Memory B cell (primary cell): ENCODE measurements around the gene PRSS38.
"Not testable (repeated sequence)": the region's sequence is repeated elsewhere in the genome, so short reads cannot be mapped to it uniquely, and the experiment has no call there.

Experiments used
- ATAC-seq: fragments of 150-1000 bp; cut with Tn5 transposase; 2 replicates; pipeline ENCODE4 v1.10.0; 2021; ENCODE audit warnings: low read depth, mild to moderate bottlenecking, moderate library complexity
- DNase-seq, 2 donors: peaks; one replicate each; pipeline ENCODE4 v3.0.0; 2022; ENCODE audit warnings: low spot score in 2 of 2
- H3K27ac Mint-ChIP-seq: one replicate; pipeline ENCODE4 v1.8.0; 2022; ENCODE audit warnings: mild to moderate bottlenecking, moderate library complexity, mixed read lengths
- H3K27me3 Mint-ChIP-seq: one replicate; pipeline ENCODE4 v1.8.0; 2022; ENCODE audit warnings: mixed read lengths
- H3K36me3 Mint-ChIP-seq: one replicate; pipeline ENCODE4 v1.8.0; 2022; ENCODE audit warnings: mild to moderate bottlenecking, mixed read lengths
- H3K4me1 Mint-ChIP-seq: one replicate; pipeline ENCODE4 v1.8.0; 2022; ENCODE audit warnings: mixed read lengths
- H3K4me3 Mint-ChIP-seq: one replicate; pipeline ENCODE4 v1.8.0; 2022; ENCODE audit warnings: mild to moderate bottlenecking, moderate library complexity, mixed read lengths
- H3K9me3 Mint-ChIP-seq: one replicate; pipeline ENCODE4 v1.8.0; 2022; ENCODE audit warnings: mixed read lengths

The PRSS38 gene

GRCh38 chr1:227856147-227856858 lies 40.8 kb downstream of the PRSS38 start:
- Mint-ChIP-seq H3K9me3 (no peaks in the 10 kb centered on the region), H3K4me1 (no peaks in the 10 kb centered on the region), H3K27me3 (peaks cover 16% of the 10 kb centered on the region), H3K4me3 (no peak overlapping the region), H3K36me3 (no peaks in the 10 kb centered on the region), H3K27ac (no peak overlapping the region)
- DNase-seq, result no peak
- ATAC-seq, result no peak

GRCh38 chr1:227864882-227865281 lies 49.4 kb downstream of the PRSS38 start:
- no peak for DNase-seq
- no peak for ATAC-seq
- H3K4me3 Mint-ChIP-seq, result no peak overlapping the region
- peaks cover 2% of the 10 kb centered on the region for H3K36me3 Mint-ChIP-seq
- H3K27me3 Mint-ChIP-seq, result peaks cover 15% of the 10 kb centered on the region
- no peak overlapping the region for H3K27ac Mint-ChIP-seq
- H3K4me1 Mint-ChIP-seq, result no peaks in the 10 kb centered on the region
- peaks cover 2% of the 10 kb centered on the region for H3K9me3 Mint-ChIP-seq

DNA sequence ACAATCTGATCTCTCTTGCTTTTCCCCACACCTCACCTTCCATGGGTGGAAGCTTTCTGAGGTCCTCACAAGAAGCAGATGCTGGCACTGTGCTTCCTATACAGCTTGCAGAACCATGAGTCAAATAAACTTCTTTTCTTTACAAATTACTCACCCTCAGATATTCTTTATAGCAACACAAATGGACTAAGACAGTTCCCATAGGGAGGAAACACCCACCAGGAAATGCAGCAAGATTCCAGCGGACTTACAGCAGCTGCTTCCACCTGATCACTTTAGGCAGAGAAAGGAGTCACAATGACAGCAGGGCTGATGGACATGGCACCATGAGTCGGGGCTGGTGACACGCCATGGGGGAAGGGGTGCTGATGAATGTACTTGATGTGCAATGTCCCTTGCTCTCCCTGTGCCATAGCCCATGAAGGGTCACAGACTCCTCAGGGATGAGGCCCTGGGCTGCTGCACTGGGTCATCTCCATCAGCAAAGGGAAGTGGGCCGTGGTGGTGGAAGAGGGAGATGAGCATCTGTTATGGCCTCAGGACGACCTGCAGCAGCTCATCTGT lies 53.9 kb downstream of the PRSS38 start:
- Mint-ChIP-seq H3K27me3 (peaks cover 19% of the 10 kb centered on the region), H3K4me3 (no peak overlapping the region), H3K9me3 (peaks cover 2% of the 10 kb centered on the region), H3K27ac (no peak overlapping the region), H3K36me3 (peaks cover 2% of the 10 kb centered on the region), H3K4me1 (no peaks in the 10 kb centered on the region)
- no peak for DNase-seq
- ATAC-seq, result no peak

- Mint-ChIP-seq H3K4me1 (no peaks in the 10 kb centered on the region), H3K27me3 (peaks cover 19% of the 10 kb centered on the region), H3K4me3 (no peak overlapping the region), H3K36me3 (no peaks in the 10 kb centered on the region), H3K9me3 (peaks cover 1% of the 10 kb centered on the region), H3K27ac (no peak overlapping the region)
- no peak for DNase-seq
- no peak for ATAC-seq
Observed at GRCh38 chr1:227869851-227870305, 54.4 kb downstream of the PRSS38 start.

GRCh38 chr1:227870366-227870765 lies 54.9 kb downstream of the PRSS38 start:
- Mint-ChIP-seq H3K9me3 (peaks cover 1% of the 10 kb centered on the region), H3K4me3 (no peak overlapping the region), H3K27ac (no peak overlapping the region), H3K27me3 (peaks cover 19% of the 10 kb centered on the region), H3K36me3 (no peaks in the 10 kb centered on the region), H3K4me1 (no peaks in the 10 kb centered on the region)
- ATAC-seq, result no peak
- DNase-seq, result no peak

GRCh38 chr1:227871892-227872291 lies 56.4 kb downstream of the PRSS38 start:
- not testable (repeated sequence) for H3K36me3 Mint-ChIP-seq, H3K27ac Mint-ChIP-seq, DNase-seq, H3K9me3 Mint-ChIP-seq, ATAC-seq, H3K4me3 Mint-ChIP-seq, H3K4me1 Mint-ChIP-seq
- peaks cover 16% of the 10 kb centered on the region for H3K27me3 Mint-ChIP-seq

DNA sequence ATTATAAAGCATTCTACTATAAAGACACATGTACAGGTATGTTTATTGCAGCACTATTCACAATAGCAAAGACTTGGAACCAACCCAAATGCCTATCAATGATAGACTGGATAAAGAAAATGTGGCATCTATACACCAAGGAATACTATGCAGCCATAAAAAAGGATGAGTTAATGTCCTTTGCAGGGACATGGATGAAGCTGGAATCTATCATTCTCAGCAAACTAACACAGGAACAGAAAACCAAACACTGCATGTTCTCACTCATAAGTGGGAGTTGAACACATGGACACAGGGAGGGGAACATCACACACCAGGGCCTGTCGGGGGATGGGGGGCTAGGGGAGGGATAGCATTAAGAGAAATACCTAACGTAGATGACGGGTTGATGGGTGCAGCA lies 62.3 kb downstream of the PRSS38 start:
- H3K4me3 Mint-ChIP-seq, ATAC-seq, H3K9me3 Mint-ChIP-seq, DNase-seq, H3K27me3 Mint-ChIP-seq, H3K4me1 Mint-ChIP-seq, H3K27ac Mint-ChIP-seq, H3K36me3 Mint-ChIP-seq: not testable (repeated sequence)

DNA sequence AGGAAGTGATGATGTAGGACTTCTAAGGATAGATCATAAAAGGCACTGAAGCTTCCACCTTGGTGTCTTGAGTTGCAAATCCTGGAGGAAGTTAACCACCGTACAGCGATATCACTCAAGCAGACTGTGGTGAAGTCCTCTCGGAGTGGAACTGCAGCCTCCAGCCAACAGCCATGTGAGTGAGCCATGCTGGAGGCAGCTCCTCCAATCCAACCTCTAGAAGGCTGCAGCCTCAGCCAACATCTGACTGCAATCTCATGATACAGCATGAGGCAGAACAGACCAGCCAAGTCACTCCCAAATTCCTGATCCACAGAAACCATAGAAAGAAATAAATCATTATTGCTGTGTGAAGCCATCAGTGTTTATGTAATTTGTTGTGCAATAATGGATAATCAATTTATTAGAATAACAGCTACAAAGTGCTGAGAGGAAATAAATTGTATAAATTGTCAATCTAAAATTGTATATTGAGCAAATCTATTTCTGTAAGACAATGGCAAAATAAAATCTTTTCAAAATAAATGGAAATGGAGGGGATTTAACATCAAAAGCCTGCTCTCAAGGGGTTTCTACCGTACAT lies 65.0 kb downstream of the PRSS38 start:
- H3K9me3 Mint-ChIP-seq, result peaks cover 2% of the 10 kb centered on the region
- H3K4me3 Mint-ChIP-seq, result no peak overlapping the region
- H3K27me3 Mint-ChIP-seq, result peaks cover 3% of the 10 kb centered on the region
- no peak for DNase-seq
- H3K4me1 Mint-ChIP-seq, result peaks cover 2% of the 10 kb centered on the region
- peaks cover 3% of the 10 kb centered on the region for H3K36me3 Mint-ChIP-seq
- H3K27ac Mint-ChIP-seq, result no peak overlapping the region
- no peak for ATAC-seq

DNA sequence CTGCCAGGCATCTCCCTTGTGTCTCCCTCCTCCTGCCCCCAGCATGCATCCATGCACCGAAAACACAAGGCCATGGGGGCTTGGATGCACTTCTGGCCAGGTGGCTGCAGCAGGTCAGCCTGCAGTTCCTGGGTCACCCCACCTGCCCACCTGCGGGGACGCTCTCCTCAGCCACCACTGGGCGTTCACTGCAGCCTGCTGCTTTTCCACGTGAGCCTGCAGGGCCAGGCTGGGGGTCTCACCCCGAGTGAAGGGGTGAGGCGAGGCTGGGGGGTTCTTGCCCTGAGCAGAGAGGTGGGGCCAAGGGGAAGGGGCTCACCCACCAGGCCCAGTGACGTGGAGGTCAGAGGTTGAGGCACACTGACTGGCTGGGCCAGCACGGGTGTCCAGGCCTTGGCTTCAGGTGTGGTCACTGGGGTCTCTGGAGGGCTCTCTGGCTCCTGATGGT lies 67.6 kb downstream of the PRSS38 start:
- Mint-ChIP-seq H3K4me1 (peaks cover 6% of the 10 kb centered on the region), H3K9me3 (no peaks in the 10 kb centered on the region), H3K27ac (no peak overlapping the region), H3K27me3 (no peaks in the 10 kb centered on the region), H3K4me3 (no peak overlapping the region), H3K36me3 (no peaks in the 10 kb centered on the region)
- DNase-seq (no peak), ATAC-seq (no peak)

DNA sequence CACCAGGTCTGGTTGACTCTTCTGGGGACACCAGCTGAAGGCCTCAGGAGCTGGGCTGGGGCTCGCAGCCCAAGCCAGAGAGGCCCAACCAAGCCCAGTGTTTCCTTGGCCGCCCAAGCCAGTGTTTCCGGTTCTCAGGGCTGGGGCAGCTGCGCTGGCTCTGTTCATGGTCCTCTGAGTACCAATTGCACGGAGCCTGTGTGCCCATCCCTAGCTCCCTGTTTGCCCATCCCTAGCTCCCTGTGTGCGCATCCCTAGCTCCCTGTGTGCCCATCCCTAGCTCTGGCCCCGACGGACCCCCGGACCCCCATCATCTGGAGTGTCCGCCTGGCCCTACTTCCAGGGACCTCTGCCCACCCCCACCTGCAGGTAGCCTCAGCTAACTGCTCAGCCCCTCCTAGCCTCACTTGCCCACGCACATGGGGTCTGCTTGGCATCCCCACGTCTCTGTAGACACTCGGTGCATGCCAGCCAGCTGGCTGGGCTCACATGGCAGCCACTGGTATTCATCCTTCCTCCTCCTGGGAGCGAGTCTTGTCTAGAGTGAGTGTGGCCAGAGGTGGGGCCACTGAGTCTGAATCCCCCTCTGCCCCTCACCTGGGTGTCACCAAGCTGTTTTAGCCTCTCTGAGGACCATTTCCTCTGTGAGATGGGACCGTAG lies 68.3 kb downstream of the PRSS38 start:
- Mint-ChIP-seq H3K9me3 (no peaks in the 10 kb centered on the region), H3K27ac (no peak overlapping the region), H3K4me3 (no peak overlapping the region), H3K27me3 (no peaks in the 10 kb centered on the region), H3K36me3 (no peaks in the 10 kb centered on the region), H3K4me1 (peaks cover 6% of the 10 kb centered on the region)
- no peak for ATAC-seq
- DNase-seq, result no peak

DNA sequence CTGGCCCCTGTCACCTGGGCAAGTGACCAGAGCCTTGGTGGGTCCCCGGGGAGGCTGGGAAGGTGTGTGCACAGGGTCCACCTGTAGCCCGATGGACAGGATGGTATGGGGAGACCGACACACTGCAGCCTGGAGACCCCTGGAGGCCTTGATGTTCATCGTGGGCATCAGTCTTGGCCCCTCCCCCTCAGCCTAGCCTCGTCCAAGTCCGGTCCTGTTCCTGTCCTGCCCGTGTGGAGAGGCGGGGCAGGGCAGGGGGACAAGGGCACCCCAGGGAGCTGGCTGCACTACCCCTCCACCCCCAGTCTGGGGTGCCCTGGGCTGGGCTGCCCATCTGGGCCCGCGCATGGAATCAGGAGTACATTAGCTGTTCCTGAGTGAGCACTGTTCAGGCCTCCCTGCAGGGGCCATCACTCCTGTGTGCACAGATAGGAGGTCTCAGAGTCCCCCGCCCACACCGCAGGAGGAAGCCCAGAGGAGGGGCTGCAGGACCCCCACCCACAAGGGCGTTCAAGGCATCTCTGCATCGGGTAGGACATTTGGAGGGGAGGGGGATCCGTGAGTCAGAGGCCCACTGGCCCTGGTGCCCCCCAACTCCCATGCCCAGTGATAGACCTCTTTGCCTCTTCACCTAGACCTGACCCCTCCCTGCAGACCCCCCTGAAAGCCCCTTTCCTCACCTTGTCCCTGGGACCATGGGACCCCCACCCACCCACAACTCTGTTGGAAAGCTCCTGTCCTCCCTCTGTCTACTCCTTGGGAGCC lies 69.1 kb downstream of the PRSS38 start:
- H3K27me3 Mint-ChIP-seq, result peaks cover 2% of the 10 kb centered on the region
- no peaks in the 10 kb centered on the region for H3K9me3 Mint-ChIP-seq
- ATAC-seq (no peak), DNase-seq (no peak)
- no peak overlapping the region for H3K27ac Mint-ChIP-seq
- H3K36me3 Mint-ChIP-seq, result no peaks in the 10 kb centered on the region
- no peak overlapping the region for H3K4me3 Mint-ChIP-seq
- H3K4me1 Mint-ChIP-seq, result peaks cover 6% of the 10 kb centered on the region

DNA sequence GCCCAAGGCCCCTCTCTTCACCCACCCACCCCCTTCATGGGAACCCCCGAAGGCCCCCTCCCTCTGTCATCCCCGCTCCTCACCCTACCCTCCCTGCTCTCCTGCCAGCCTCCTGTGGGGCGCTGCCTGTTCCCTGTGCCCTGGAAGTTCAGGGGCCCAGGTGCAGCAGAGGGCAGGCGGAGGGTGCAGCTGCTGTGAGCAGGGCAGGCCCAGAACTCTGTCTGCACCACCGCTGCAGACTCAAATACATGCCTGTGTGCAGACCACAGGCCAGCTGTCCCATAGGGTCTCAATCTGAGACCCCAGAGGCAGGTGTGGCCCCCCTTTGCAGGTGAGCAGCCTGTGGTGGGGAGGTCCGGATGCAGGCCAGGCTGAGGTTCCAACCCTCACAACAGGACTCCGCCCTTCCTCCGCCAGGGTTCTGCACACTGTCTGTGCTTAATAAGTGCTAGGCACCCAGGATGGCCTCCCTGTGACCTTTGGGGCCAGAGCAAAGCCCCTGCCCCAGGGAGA lies 69.7 kb downstream of the PRSS38 start:
- Mint-ChIP-seq H3K4me3 (no peak overlapping the region), H3K27ac (no peak overlapping the region), H3K36me3 (no peaks in the 10 kb centered on the region), H3K27me3 (peaks cover 4% of the 10 kb centered on the region), H3K9me3 (no peaks in the 10 kb centered on the region), H3K4me1 (peaks cover 6% of the 10 kb centered on the region)
- ATAC-seq (no peak), DNase-seq (no peak)

DNA sequence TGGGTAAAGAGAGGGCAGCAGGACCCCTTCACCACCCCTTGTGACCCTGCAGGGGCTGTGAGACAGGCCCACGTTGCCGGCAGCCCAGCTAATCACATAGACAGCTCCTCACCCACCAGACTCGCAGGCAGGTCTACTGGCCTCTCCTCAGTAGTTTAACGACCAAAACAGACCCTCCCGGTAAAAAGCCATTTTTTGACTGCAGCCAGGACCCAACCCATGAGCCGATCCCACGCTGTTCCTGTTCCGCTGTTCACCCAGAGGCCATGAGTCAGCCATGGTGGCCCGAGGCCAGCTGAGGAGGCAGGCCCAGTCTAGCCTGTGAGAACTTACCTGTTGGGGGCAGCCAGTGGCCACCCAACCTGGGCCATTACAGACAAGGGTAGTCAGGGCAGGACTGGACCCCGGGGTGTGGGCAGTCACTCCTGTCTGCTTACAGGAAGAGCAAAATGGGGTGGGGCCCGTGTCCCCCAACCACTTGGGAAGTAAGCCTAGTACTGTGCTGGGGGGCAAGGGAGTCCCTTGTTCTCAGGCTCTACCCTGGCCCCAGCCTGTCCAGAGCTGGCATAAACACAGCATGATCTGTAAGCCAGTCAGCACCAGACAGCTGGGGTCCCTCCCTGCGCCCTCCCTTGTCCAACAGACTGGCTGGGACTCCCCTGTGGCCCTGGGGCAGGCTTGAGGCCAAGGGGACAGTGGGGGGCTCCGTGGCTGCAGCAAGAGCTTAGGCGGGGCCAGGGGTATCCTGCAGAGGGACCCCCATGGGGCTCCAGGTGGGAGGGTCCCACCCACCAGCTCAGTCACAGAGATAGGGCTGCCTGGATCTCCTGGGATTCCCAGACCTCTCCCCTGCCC lies 70.4 kb downstream of the PRSS38 start:
- no peak overlapping the region for H3K27ac Mint-ChIP-seq
- peaks cover 4% of the 10 kb centered on the region for H3K27me3 Mint-ChIP-seq
- no peak for DNase-seq
- no peak for ATAC-seq
- no peaks in the 10 kb centered on the region for H3K36me3 Mint-ChIP-seq
- H3K9me3 Mint-ChIP-seq, result no peaks in the 10 kb centered on the region
- H3K4me1 Mint-ChIP-seq, result peaks cover 6% of the 10 kb centered on the region
- H3K4me3 Mint-ChIP-seq, result no peak overlapping the region
